ENCODE results near the gene GP2.

The GP2 gene

GRCh38 chr16:20327444-20328041 lies at the start of gene GP2:
Gene GP2, minus strand, starts transcription at chr16:20327513. Its CDS starts 1,082 bp downstream, at chr16:20326431.
- no peak for DNase-seq (ENCODE audit: low read depth in 3 of 3)

DNA sequence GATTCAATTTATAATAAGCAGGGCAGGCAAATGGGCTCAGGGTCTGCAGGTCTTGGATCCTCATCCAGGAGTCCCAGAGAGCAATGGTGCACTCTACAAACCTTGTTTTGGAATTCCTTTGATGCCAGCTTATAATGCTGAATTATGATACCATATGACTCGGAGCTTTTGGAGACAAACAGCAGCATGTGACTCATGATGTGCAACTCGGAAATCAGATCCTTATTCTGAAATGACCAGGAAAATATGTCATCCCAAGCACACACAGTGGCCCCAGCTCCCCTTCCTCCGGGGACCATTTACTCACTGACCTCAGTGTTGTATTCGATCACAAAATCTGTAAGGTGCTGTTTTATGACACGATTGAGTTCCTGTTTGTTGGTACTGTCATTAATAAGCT lies 45.4 kb upstream of the GP2 start:
- no peak for DNase-seq (ENCODE audit: low read depth in 3 of 3)

DNA sequence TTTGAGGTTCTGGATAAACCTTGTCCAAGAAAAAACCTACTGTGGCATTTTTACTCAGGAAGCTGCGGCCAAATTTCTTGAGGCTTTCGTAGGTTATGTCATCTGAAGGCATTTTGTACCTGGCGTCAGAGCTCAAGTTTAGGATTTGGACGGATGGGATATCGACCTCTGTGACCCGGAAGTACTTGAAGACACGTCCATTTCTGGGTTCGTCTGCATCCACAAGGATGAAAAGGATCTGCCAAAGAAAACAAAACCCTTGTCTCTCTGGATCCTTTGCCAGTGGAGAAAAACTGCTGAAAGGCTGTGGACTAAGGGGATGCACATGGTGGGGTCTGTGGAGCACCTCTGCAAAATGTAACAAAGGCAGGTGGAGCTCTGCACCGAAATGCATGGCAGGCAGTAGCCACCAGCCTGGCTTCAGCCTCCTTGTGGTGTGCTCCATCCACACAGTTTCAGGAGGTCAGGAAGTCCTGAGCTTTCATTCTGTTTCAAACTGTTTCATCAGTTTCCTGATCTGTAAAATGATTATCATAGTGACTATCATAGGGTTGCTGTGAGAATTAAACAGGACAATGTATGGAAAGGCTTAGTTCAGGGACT lies 42.2 kb upstream of the GP2 start:
- DNase-seq (ENCODE audit: low read depth in 3 of 3): no peak

DNA sequence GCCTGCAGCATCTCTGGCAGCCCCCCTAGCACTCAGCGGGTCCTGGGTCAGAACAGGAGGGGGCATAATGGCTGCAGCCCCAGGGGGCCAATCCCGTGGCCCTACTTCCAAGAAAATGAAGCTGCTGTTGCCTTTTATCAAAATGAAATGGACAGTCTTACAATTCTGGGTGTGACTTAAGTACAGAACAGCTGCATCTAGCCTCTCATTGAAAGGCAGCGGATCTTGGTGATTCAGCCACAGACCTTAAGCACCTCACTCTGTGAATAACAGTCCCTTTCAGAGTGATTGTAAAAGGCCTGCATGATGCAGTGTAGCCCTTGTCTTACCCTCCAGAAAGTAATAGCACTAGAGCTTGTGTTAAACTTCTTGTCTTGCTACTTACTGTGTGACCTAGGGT lies 36.7 kb upstream of the GP2 start:
- no peak for DNase-seq (ENCODE audit: low read depth in 3 of 3)

- DNase-seq (ENCODE audit: low read depth in 3 of 3): no peak
These were observed 35.9 kb upstream of the GP2 start for GRCh38 chr16:20363191-20363590.

DNA sequence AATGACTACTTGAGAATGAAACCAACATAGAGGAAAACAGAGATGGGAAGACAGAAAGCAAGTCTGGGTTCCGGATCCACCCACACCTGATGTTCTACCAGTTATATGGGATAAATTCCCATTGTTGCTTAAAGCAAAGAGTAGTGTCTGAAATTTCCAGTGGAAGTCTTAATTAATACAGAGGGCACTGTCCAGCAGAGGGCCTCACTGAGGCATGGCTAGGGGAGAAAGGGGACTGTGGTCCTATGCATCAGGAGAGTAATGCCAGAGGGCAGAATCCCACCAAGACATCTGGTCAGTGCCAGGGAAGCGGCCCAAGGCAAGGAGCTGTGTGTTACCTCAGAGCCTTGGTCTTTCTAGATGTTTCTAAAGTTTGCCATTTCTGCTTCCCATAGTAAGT lies 32.7 kb upstream of the GP2 start:
- no peak for DNase-seq (ENCODE audit: low read depth in 3 of 3)

DNA sequence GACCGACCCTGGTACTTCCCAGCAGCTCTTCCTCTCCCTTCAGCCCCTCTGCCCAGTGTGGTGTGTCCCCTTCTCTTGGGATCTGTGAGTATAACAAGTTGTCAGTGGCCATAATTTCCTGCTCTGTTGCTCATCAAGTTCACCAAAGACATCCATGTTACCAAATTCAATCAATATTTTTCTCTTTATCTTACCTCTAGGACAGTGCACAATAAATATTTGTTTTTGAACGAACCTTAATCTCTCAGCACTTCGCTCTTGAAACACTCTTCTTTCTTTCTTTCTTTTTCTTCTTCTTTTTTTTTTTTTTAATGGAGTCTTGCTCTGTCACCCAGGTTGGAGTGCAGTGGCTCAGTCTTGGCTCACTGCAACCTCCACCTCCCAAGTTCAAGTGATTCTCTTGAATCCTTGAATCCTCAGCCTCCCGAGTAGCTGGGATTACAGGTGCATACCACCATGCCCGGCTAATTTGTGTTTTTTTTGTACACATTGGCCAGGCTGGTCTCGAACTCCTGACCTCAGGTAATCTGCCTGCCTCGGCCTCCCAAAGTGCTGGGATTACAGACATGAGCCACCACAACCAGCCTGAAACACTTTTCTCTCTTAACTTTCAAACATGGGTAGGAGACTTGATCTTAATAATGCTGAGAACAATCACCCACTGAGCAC lies 27.9 kb upstream of the GP2 start:
- no peak for DNase-seq (ENCODE audit: low read depth in 3 of 3)

GRCh38 chr16:20353379-20353778 lies 26.1 kb upstream of the GP2 start:
- DNase-seq (ENCODE audit: low read depth in 3 of 3): no peak

DNA sequence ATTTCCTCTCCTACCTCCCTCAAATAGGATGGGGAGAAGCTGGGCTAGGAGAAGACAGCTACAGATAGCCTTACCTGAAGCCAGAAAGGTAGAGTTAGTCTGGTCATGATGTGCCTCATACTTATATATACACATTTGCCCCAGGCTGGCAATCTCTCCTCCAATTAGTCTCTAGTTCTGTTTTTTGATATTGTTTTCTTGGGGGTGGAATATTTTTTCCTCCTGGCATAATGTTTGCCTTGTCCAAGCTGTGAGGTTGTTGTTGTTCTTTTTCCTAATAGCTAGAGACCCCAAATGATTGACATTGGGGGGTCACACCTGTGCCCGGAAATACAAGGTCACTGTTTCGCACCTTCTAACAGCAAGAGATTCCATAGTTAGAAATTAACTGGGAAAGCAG lies 25.3 kb upstream of the GP2 start, which contains the start of gene UMOD:
TSS of gene UMOD (minus strand) at position 101 of the 400 bp plus-strand sequence. CDS start 1,978 bp downstream, outside the sequence.
- DNase-seq (ENCODE audit: low read depth in 3 of 3): no peak

- no peak for DNase-seq (ENCODE audit: low read depth in 3 of 3)
These were observed 22.3 kb upstream of the GP2 start for GRCh38 chr16:20349615-20350014.

- no peak for DNase-seq (ENCODE audit: low read depth in 3 of 3)
These were observed 21.3 kb upstream of the GP2 start for GRCh38 chr16:20348365-20349185.

GRCh38 chr16:20347666-20348364 lies 20.5 kb upstream of the GP2 start:
- no peak for DNase-seq (ENCODE audit: low read depth in 3 of 3)

- no peak for DNase-seq (ENCODE audit: low read depth in 3 of 3)
These were observed 17.3 kb upstream of the GP2 start for GRCh38 chr16:20344611-20345010.

DNA sequence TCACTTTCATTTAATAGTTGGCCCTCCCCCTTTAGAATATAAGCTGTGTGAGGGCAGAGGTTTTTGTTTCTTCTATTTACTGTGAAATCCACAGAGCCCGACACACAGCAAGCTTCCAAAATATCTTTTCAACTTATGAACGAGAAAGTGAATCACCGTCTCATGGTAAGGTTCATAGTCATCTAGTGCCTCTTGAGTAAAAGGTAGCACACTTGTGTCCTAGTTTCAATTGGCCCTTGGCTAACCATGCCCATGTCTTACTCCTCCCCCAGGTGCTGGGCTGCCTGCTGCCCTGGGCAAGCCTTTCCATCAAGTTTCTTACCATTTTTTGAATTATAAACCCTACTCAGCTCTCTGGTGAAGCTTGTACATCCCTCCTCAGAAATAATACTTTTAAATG lies 12.4 kb upstream of the GP2 start:
- DNase-seq (ENCODE audit: low read depth in 3 of 3): no peak

DNA sequence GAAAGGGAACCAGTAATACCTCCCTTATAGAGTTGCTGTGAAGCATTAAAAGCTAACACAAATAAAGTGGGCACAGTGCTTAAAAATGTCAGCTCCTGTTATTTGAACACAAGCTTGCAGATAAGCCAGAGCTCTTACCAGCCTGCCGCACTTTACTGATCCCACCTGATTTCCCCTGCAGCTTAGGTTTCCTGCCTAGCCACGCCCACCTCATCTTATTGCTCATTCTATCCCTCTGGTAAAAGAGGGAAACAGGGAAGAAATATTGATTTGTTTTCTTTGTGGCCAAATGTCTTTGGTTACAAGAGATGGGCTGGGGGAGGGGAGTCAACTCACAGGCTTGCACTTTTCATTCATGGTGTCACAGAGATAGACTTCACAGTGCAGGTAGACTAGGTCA lies 9.6 kb upstream of the GP2 start:
- no peak for DNase-seq (ENCODE audit: low read depth in 3 of 3)

- DNase-seq (ENCODE audit: low read depth in 3 of 3): no peak
These were observed 7.1 kb upstream of the GP2 start for GRCh38 chr16:20334396-20334795.

GRCh38 chr16:20333120-20333519 lies 5.8 kb upstream of the GP2 start:
- DNase-seq (ENCODE audit: low read depth in 3 of 3): no peak

GRCh38 chr16:20332411-20332810 lies 5.1 kb upstream of the GP2 start:
- DNase-seq (ENCODE audit: low read depth in 3 of 3): no peak

DNA sequence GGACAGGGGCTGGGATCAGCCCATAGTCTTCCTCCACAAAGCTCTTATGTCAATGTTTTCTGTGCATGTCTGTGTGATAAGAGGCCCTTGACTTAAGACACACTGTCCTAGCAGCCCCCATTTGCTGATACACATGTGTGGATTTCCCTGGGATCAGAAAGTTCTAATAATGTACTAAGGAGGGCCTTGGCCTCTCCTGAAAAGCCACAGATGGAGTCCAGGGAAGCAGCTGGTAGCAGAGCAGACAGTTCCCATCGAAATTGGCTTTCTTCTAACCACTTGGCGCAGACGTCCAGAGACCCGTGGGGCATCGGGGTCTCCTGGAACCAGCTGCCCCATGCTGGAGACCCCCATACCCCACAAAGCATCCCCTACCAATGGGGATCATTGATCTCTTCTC lies 4.3 kb upstream of the GP2 start:
- DNase-seq (ENCODE audit: low read depth in 3 of 3): no peak

DNA sequence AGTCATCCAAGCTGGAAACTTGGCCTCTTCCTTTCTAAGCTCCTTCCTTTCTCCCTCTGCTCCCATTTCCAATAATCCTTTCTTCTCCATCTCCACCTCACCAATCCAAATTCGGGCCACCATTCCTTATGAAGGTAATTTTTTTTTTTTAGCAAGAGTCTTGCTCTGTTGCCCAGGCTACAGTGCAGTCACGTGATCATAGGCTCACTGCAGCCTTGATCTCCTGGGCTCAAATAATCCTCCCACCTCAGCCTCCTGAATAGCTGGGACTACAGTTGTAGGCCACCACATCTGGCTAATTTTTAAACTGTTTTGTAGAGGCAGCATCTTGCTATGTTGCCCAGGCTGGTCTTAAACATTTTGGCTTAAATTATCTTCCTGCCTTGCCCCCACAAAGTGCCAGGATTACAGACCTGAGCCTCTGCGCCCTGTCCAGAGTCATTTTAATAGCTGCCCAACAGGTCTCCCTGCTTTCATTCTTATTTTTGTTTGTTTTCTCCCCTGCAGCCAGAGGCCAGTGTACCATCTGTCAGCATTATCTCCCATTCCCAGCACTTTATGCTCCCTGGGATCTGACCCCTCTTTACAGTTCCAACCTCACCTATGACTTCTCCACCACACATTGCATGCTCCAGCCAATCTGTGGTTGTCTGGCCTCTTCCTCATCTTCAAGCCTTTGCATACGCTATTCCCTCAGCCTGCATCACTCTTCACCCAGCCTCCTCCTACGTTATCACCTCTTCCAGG lies 2.3 kb upstream of the GP2 start:
- no peak for DNase-seq (ENCODE audit: low read depth in 3 of 3)

- DNase-seq (ENCODE audit: low read depth in 3 of 3): no peak
These were observed 992 bp downstream of the GP2 start for GRCh38 chr16:20326321-20326720.
